Measurements from ENCODE around the gene C1orf167. TPM values are rescaled to one million over a fixed set of nuclear protein-coding genes. Genes with fewer than 3 reads are reported as not detected.

Gene C1orf167
- total and polyA plus RNA-seq, 2 of the 8 experiments (the other 6 are each of a cell fraction or from before 2014, with no cell fraction given): 0.70 to 1.3 TPM

DNA sequence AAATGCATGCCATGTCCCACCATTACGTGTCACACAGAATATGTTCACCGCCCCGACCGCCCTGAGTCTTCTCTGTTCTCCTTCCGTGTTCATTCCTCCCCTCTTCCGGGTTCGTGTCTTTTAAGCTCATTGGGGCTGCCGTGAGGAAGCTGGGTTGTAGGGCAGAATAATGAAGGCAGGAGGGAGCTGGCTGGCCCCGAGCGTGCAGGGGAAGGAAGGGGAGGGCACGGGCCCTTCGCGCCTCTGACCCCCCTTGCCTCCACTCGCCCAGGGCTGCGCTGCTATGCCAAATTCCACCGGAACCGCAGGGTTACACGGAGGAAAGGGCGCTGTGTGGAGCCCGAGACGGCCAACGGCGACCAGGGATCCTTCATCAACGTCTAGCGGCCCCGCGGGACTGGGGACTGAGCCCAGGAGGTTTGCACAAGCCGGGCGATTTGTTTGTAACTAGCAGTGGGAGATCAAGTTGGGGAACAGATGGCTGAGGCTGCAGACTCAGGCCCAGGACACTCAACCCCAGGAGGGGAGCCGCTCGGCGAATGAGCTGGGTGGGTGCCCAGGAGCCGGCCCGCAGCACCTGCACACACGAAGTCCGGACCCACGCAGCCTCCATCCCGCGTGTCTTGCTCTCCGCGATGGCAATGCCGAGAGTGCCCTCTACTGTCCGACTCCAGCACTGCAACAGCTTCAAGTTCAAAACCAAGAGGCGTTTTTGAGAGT is 42.5 kb upstream of the C1orf167 start (continued):
- TF ChIP-seq HDAC6 (IDR thresholded peaks at IDR 0.05; ENCODE audit: low read depth, low read length) (no peak), JUN (IDR thresholded peaks at IDR 0.05; ENCODE audit: low read depth, low read length) (no peak), EGR1 (IDR thresholded peaks at IDR 0.05; ENCODE audit: borderline replicate concordance, low read depth, low read length) (no peak), SAP30 (IDR thresholded peaks at IDR 0.05; ENCODE audit: insufficient read depth, insufficient replicate concordance, low read length) (no peak), TCF12 (IDR thresholded peaks at IDR 0.05; ENCODE audit: low read depth, low read length) (no peak)
